ENCODE results near the gene ARHGAP44. TPM values are rescaled to one million over a fixed set of nuclear protein-coding genes. Genes with fewer than 3 reads are reported as not detected.

The ARHGAP44 gene
- total RNA-seq, 1 experiment from 2014 or later: 7.3 TPM

GRCh38 chr17:12990926-12991325 is 201.6 kb downstream of the ARHGAP44 start:
- no peak overlapping the region for H3K4me3 ChIP-seq (replicated peaks in 1 of 2; ENCODE audit: low read depth in 1 of 2, low read length in 2 of 2)
- no peaks in the 10 kb centered on the region for H3K27me3 ChIP-seq (ENCODE audit: insufficient read depth, low read length)
- POLR2A ChIA-PET: no interaction called here
- TF ChIP-seq ZFX (IDR thresholded peaks at IDR 0.05): no peak
- TF ChIP-seq CBX3 (IDR thresholded peaks at IDR 0.05; ENCODE audit: low read depth): no peak
- TF ChIP-seq SIN3A (IDR thresholded peaks at IDR 0.05; ENCODE audit: low read depth): no peak
- TF ChIP-seq YY1 (IDR thresholded peaks at IDR 0.05; ENCODE audit: extremely low read depth, insufficient replicate concordance, low read depth, low read length): no peak
- no peaks in the 10 kb centered on the region for H4K20me1 ChIP-seq (ENCODE audit: insufficient read depth)
- BruUV-seq (replicated peaks): no TSS peak
- RAD21 ChIA-PET (ENCODE audit: low non-redundant PET in 1 of 2, low total read pairs in 2 of 2, uncharacterized antibody in 2 of 2, unreplicated experiment in 2 of 2): no interaction called here
- H3K9ac ChIP-seq (ENCODE audit: low read length): no peak overlapping the region
- H3K36me3 ChIP-seq (ENCODE audit: control insufficient read depth in 1 of 2, insufficient read depth in 2 of 2, low read length in 2 of 2): peaks cover 24 to 41% of the 10 kb centered on the region in 2 experiments; a peak in 3 of 4 replicates
- H3K79me2 ChIP-seq (ENCODE audit: insufficient read depth, low read length): no peaks in the 10 kb centered on the region
- H3K9me2 ChIP-seq (ENCODE audit: insufficient read depth): no peaks in the 10 kb centered on the region
- H2AFZ ChIP-seq (ENCODE audit: low read depth, low read length, poor library complexity, severe bottlenecking): no peak overlapping the region
- H3K4me2 ChIP-seq (ENCODE audit: low read length): no peak overlapping the region
- no peaks in the 10 kb centered on the region for H3K9me3 ChIP-seq (ENCODE audit: control insufficient read depth in 1 of 2, insufficient read depth in 1 of 2, low read depth in 1 of 2, low read length in 2 of 2)
- H3K27ac ChIP-seq (ENCODE audit: low read depth, low read length): no peak overlapping the region
- H3K4me1 ChIP-seq (ENCODE audit: control insufficient read depth in 1 of 2, insufficient read depth in 2 of 2, low read length in 2 of 2): no peaks in the 10 kb centered on the region
- ATAC-seq (no peak), DNase-seq (ENCODE audit: low read depth, low spot score) (no peak)
- CTCF ChIA-PET: no interaction called here
- intact Hi-C loops (cut with micrococcal nuclease): no loop called here

- POLR2A ChIA-PET: no interaction called here
- H3K9me2 ChIP-seq (ENCODE audit: insufficient read depth): no peaks in the 10 kb centered on the region
- intact Hi-C loops (cut with micrococcal nuclease): no loop called here
- H3K4me1 ChIP-seq (ENCODE audit: control insufficient read depth in 1 of 2, insufficient read depth in 2 of 2, low read length in 2 of 2): no peaks in the 10 kb centered on the region
- peaks cover 41 to 53% of the 10 kb centered on the region in 2 experiments; a peak in 3 of 4 replicates for H3K36me3 ChIP-seq (ENCODE audit: control insufficient read depth in 1 of 2, insufficient read depth in 2 of 2, low read length in 2 of 2)
- ATAC-seq (no peak), DNase-seq (ENCODE audit: low read depth, low spot score) (no peak)
- no TSS peak for BruUV-seq (replicated peaks)
- H3K4me3 ChIP-seq (replicated peaks in 1 of 2; ENCODE audit: low read depth in 1 of 2, low read length in 2 of 2): no peak overlapping the region
- CTCF ChIA-PET: no interaction called here
- no peaks in the 10 kb centered on the region for H4K20me1 ChIP-seq (ENCODE audit: insufficient read depth)
- H2AFZ ChIP-seq (ENCODE audit: low read depth, low read length, poor library complexity, severe bottlenecking): no peak overlapping the region
- RAD21 ChIA-PET (ENCODE audit: low non-redundant PET in 1 of 2, low total read pairs in 2 of 2, uncharacterized antibody in 2 of 2, unreplicated experiment in 2 of 2): no interaction called here
- no peaks in the 10 kb centered on the region for H3K27me3 ChIP-seq (ENCODE audit: insufficient read depth, low read length)
- H3K4me2 ChIP-seq (ENCODE audit: low read length): no peak overlapping the region
- no peak overlapping the region for H3K9ac ChIP-seq (ENCODE audit: low read length)
- H3K27ac ChIP-seq (ENCODE audit: low read depth, low read length): no peak overlapping the region
- no peaks in the 10 kb centered on the region for H3K9me3 ChIP-seq (ENCODE audit: control insufficient read depth in 1 of 2, insufficient read depth in 1 of 2, low read depth in 1 of 2, low read length in 2 of 2)
- H3K79me2 ChIP-seq (ENCODE audit: insufficient read depth, low read length): no peaks in the 10 kb centered on the region
- TF ChIP-seq REST (IDR thresholded peaks at IDR 0.05; ENCODE audit: low read depth) (no peak), TCF7L2 (IDR thresholded peaks at IDR 0.05; ENCODE audit: borderline replicate concordance, extremely low read depth, insufficient read depth, insufficient read length) (no peak), POLR2AphosphoS5 (IDR thresholded peaks at IDR 0.05; ENCODE audit: low read depth, low read length) (no peak), SIN3A (IDR thresholded peaks at IDR 0.05; ENCODE audit: low read depth) (no peak), CBX3 (IDR thresholded peaks at IDR 0.05; ENCODE audit: low read depth) (no peak), EZH2phosphoT487 (IDR thresholded peaks at IDR 0.05; ENCODE audit: borderline replicate concordance) (no peak)
These were observed 203.4 kb downstream of the ARHGAP44 start for GRCh38 chr17:12992676-12993075.
